Measurements from ENCODE around the gene ERBB4.
A peak's percentile ranks its signal among the peaks of the same experiment; 100 is the strongest.
"Not testable (repeated sequence)": the region's sequence is repeated elsewhere in the genome, so short reads cannot be mapped to it uniquely, and the experiment has no call there.

The ERBB4 gene

DNA sequence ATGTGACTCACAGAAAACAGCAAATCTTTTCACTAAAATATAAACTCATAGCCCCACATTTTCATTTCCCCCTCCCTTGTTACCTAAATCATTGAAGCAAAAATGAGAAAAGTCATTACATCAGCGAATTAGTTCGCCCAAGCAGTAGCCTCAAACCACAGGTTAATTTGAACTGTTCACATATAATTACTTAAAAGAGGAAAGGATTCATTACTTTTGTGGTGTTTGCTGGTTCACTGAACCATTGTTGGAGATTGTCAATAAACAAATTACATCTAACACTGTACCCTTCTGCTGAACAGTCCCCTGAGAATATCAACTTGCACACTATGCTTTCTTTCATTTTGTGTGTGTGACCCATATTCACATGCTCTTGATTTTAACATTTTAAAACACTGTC, 238.7 kb downstream of the ERBB4 start:
- DNase-seq (ENCODE audit: low spot score), result no peak

DNA sequence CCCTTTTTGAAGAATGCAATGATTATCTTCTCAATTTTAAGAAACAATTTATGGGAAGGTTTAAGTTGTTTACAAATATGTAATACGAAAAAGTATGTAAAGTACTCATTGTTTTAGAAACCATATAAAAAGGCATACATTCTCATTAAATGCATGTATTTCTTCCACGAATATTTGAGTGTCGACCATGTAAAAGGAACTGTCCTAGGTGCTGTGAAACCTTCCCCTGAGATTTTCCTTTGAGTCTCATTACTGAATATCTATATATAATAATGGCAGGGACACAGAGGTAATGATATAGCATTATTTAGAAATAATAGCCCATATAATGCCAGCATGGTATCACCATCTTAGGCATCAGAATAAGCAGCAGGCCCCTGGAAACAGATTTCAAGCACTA, 239.3 kb downstream of the ERBB4 start:
- DNase-seq (ENCODE audit: low spot score), result no peak

DNA sequence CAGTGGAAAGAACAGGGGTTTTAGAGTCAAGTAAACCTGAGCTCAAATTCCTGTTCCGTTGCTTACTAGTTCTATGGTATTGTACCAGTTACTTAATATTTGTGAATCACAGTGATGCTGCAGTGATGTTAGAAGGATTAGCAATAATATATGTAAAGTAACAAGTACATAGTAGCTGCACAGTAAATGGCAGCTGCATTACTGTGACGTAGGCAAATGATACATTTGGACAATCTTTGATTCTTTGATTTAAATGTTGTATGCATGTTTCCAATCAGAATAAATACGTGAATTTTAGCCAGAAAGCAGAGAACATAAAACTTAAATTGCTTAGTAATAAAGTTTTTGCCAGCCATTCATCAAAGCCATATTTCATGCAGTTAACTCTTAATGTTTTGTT, 243.0 kb downstream of the ERBB4 start:
- DNase-seq (ENCODE audit: low spot score), result no peak

DNA sequence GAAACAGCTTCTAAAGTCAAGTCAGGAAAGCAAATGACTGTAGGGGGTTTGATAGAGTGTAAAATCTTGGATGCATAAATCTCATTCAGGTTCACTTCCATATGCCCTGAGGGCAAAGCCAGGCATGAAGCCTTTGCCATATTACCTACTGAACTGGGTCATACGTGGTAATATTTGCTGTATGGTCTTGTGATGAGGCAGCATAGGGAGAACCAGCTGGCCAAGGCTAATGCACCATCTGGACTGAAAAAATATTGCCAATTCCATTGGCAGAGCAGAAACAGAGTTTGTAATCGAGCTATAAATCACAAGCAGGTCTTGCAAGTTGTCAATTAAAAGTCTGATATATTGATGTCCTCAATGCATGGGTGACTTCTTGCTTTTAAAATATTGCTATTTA, 243.8 kb downstream of the ERBB4 start:
- DNase-seq (ENCODE audit: low spot score), result no peak

DNA sequence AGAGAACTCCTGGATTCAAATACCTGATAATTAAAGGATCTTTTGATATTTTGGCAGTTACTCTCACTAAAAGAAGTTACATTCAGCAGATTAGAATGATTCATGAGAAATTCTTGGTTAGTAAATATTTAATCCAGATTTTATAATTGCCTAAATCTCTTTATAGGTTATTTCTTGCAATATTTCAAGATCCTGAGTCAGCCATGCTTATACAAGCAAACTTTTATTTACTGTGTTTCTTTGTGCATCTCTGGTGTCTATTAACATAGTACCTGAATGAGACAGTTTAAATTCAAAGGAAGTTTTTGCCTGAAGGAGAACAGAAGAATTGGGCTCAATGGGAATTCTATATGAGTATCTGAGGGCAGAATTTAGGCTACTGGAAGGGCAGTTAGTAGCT, 249.3 kb downstream of the ERBB4 start:
- no peak for DNase-seq (ENCODE audit: low spot score)

DNA sequence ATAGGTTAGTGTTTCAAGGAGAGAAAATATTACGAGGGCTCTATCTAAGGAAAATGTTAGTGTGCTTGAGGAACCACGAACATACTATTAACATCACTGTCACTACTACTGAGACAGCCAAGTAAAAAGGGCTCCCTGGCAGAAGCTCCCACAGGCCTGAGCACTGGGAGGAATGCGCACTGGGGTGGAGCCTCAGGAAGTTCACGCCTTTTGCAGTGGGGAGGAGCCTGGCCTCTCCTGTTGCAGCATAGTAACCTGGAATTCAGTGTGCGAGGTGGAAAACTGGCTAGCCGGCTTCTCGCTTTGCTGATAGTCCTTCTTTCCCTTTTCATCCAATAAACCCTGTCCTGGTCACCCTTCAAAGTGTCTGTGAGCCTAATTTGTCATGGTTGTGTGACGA, 250.3 kb downstream of the ERBB4 start:
- no peak for DNase-seq (ENCODE audit: low spot score)

DNA sequence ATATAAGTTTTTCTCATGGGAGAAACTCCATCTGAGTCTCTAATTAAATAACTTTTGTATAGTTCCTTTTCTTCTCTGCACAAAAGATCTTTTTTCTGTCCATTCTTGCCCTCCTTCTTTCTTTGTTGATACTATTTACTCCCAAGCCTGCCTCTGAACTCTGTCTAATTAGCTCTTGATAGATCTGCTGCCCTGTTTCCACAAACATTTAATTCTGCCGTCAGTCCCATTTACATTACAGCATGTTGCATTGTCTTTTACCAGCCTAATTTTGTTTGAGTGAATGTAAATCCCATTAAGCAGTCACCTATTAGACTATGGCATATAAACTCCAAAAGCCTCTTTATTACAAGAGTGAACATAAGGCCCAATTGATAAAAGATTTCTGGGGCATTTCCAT, 254.4 kb downstream of the ERBB4 start:
- no peak for DNase-seq (ENCODE audit: low spot score)

DNA sequence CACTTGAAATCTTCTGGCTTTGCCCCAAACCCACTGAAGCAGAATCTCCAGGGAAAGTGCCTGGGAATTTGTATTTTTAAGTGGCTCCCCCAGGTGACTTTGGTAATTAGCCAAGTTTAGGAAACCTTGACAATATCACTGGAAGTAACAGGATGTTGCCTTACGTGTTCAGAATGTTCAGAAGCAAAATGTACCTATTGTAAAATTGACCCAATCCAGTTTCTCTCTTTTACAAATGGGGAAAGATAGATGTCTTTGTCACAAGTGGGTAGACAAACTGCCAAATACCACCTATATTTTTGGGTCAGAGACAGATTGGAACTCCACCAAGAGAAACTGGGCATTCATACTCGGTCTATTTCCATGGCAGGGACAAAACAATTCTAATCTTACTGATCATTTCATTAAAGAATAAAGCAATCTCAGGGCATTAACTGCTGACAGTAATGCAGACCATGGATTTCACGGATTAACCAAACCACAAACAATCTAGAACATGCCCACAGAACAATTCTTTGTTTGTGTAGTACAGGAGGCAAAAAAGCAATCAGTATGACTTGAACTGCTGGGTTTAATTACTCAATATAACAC, 255.8 kb downstream of the ERBB4 start:
- no peak for DNase-seq (ENCODE audit: low spot score)

DNA sequence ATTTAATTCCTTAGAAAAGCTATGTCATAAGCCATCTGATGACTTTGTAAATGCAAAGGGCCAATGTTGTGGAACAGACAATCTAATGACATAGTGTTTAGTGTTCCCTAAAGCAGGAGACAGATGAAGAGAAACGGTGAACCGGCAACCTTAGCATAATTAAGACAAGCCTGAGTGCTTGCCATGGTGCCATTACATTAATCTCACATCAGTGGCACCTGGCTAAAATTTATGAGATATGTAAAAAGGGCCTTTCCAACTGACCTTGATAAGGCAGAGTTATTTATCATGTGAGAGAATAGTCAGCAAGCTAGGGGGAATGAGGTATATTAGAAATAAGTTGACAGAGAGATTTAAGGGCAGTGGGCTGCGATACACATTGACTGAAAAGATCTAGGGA, 261.8 kb downstream of the ERBB4 start:
- no peak for DNase-seq (ENCODE audit: low spot score)

DNA sequence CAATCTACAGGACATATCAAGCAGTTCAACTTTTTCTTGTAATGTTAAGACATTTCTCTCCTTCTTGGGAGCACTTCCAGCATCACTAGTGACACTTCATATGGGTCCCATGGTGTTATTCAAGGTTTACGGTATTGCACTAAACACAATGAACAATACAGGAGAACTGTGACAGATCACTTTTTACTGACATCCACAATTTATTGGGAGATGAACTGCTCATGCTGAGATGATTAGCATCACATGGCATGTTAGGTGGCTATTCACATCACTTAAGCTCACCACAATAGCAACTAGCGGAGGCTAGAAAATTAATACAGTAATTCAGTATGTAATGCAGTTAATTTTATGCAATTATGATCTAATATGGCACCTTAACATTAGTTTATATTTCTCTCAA, 264.4 kb downstream of the ERBB4 start:
- DNase-seq (ENCODE audit: low spot score), result no peak

DNA sequence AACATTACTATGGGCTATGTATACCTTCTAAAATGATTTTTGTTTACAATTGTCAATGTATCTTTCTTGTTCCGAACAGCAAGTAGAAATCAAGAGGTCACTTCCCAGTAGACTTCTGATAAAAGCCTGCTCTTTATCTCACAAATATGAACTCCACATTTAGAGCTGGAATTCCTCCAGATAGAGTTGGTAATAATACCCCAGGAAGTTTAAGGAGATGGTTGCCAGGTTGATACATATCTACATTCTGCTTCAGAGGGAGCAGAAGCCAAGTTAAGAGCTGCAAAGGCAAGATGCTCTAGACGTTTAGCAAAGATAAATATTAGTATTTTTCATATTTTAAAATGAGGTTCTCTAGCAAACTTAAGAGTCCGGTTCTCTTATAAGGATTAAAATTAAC, 267.0 kb downstream of the ERBB4 start:
- DNase-seq (ENCODE audit: low spot score), result no peak

DNA sequence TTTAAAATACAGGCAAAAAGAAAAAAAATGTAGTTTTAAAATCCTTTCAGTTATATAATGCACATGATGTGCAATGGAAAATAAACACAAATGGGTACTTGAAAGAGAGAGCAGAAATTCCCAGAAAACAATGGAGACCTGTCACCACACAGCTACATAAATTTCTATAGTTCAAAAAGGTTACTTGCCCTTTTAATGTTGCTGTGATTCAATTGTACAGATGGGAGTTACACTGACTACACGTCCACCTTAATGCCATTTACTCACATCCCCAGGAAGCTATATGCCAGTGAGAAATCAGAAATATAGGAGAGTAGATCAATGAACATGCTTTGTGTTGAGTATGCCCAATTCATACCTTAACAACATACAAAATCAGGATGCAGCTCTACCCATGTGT, 269.6 kb downstream of the ERBB4 start:
- DNase-seq (ENCODE audit: low spot score), result no peak

DNA sequence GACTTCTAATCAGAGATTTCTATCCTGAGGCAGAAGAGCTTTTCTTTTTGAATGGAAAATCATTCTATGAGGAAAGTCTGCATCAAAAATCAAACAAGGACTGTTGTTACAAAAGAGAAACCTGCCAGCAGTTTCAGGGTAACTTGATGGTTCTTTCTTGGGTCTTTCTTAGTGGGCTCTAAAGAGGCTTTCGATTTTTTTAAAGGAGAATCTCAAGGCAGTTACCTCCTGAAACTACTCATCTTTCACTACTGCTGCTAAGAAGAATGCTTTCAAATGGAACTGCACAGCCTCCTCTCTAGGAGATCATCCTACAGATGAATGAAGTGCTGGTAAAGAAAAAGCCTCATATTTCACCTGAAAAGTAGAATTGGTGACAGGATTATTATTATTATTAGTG, 272.3 kb downstream of the ERBB4 start:
- no peak for DNase-seq (ENCODE audit: low spot score)

DNA sequence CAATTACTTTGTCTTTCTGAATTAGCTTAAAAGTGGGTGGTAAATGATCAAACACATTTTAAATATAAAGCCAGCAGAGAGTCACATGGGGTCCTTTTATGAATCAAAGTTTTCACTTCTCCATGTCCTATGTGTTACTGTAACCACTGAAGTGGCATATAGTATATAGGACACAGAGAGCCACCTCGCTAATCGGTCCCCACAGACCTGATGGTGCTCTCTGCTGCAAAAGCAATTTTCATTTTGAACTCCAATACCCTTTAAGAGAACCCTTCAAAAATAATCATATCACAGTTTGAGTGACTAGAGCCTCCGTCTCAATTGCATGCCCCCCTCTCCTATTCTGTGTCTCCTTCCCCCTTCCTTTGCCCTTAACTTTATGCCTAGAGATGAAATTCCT, 272.8 kb downstream of the ERBB4 start:
- no peak for DNase-seq (ENCODE audit: low spot score)

DNA sequence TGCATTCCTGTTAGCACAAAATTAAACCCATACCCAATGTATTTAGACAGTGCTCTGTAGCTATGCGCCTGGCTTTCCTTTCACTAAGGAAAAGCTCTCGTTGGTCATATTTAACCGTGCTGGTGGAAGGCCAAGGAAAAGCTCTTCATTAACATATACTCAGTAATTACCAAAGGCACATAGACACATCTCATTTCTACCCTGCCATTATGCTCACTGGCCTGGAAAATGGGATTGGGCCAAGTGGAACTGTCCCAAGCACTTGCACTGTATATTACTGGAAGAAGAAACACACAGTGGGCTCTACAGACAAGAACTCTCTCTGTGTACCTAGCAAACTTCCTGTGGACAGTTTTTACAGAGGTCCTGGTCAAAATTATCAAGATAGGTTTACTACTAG, 274.4 kb downstream of the ERBB4 start:
- no peak for DNase-seq (ENCODE audit: low spot score)

DNA sequence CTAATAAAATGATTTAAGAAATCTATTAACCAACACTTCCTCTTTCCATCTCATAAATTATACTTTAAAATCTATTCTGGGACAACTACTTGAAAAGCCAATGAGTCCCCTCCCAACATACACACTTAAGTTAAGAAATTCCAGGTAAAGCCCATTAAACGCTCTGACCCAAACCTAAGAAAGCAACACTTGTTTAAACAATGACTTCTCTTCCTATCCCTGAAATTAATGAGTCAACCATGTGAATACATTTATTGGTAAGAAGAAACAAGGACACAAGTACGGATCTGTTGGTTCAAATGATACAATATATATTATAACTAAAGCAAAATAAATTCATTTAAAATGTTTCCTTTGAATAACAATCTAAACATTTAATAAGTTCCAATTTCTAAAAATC, 279.4 kb downstream of the ERBB4 start:
- no peak for DNase-seq (ENCODE audit: low spot score)

DNA sequence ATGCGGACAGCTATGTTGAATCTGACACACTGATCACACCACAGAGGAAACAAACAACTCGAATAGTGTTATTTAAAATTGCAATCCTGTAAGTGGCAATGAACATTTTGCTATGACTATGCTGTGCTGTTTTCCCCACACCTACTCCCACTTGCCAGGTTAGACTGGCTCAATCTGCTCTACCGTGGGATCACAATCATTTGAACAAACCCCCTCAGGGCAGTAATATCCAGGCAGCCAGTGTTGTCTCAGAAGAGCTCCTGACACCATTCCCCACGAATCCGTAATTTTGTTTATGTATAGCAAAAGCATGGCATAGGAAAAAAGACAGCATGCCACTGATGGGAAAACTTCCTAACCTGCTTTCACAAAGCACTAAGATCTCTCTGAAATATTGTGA, 284.3 kb downstream of the ERBB4 start:
- no peak for DNase-seq (ENCODE audit: low spot score)

DNA sequence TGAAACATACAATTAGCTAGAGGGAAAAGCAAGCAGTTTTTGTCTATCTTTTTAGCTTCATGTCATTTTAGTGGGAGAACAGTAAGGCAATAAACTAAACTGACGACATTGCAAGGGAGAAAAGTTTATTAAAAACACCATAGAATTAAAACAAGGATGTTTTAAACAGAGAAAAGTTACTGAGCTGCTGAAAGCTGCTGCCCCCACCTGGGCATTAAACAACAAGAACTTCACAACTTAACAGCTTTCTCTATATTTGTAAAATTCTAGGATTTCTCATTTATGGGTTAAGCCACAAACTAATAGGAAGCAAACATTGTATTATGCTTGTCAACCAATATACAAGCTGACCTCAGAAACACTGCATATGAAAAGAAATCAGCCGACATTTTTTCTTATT, 289.2 kb downstream of the ERBB4 start:
- DNase-seq (ENCODE audit: low spot score), result peak; percentile 14

DNA sequence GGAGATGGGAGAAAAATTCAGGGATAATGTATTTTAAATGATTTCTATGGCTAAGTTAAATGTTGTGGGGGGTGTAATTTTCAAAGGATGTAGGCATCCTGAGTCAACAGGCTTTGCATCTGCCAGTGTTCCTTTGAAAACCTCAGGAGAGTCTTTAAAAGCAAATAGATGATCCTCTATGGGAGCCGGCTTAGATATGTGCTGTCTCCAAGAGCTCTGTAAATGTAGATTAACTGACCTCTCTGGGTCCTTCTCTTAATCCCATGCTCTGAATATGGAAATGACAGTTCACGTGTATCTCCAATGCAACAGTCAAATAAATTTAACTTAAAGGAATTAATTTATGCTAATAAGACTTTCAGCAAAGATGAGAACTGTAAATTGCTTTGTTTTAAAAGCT, 292.7 kb downstream of the ERBB4 start:
- DNase-seq (ENCODE audit: low spot score), result no peak

DNA sequence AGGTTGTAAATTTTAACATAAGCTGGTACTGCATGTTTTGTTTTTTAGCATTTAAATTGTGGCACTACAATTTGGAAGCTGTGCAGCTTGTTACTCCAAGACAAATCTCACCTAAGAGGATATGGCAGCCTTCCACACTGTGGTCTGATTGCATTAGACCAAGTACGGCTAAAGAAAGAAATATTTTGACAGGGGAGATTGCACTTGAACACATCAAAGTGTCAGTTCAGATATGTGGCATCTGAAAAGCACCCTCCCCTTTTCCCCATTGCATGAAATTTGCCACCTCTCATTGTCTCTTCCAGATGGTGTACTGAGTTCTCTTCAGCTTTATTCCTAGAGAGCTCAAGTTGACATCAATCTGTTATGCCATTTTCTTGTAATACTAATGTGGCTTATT, 295.9 kb downstream of the ERBB4 start:
- no peak for DNase-seq (ENCODE audit: low spot score)

DNA sequence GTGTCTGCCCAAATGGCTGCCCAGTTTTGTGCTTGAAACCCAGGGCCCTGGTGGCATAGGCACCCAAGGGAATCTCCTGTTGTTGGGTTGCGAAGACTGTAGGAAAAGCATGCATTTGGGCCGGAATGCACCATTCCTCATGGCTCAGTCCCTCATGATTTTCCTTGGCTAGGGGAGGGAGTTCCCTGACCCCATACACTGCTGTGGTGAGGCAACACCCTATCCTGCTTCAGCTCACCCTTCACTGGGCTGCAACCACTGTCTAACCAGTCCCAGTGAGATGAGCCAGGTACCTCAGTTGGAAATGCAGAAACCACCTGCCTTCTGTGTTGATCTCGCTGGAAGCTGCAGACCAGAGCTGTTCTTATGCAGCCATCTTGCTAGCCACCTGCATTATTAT, 300.4 kb downstream of the ERBB4 start:
- DNase-seq (ENCODE audit: low spot score), result not testable (repeated sequence)

DNA sequence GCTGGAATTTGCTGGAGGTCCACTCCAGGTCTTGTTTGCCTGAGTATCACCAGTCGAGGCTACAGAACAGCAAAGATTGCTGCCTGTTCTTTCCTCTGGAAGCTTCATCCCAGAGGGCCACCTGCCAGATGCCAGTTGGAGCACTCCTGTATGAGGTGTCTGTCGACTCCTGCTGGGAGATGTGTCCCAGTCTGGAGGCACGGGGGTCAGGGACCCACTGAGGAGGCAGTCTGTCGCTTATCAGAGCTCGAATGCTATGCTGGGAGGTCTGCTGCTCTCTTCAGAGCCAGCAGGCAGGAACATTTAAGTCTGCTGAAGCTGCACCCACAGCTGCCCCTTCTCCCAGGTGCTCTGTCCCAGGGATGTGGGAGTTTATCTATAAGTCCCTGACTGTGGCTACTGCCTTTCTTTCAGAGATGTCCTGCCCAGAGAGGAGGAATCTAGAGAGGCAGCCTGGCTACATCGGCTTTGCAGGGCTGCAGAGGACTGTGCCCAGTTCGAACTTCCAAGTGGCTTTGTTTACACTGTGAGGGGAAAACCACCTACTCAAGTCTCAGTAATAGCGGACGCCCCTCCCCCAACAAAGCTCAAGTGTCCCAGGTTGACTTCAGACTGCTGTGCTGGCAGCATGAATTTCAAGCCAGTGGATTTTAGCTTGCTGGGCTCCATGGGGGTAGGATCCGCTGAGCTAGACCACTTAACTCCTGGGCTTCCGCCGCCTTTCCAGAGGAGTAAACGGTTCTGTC, 301.1 kb downstream of the ERBB4 start:
- no peak for DNase-seq (ENCODE audit: low spot score)

DNA sequence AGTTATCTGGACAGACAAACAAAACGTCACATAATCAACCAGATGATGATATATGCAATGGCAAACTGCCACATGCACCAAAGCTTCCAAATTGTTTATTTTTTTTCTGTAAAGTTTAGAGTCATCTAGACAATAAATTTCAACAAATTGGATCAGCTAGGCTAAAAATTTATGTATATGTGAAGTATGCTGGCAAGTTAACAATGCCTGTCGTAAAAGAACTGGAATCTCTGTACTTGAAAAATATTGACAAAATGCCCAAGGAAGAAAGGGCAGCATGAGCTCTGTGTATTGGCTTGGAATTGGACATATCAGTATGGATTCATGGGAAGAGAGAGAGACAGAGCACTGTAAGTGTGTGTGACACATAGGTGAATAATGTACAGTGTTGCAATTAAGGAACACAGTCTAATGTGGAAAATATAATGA, 309.8 kb downstream of the ERBB4 start:
- DNase-seq (ENCODE audit: low spot score), result no peak

DNA sequence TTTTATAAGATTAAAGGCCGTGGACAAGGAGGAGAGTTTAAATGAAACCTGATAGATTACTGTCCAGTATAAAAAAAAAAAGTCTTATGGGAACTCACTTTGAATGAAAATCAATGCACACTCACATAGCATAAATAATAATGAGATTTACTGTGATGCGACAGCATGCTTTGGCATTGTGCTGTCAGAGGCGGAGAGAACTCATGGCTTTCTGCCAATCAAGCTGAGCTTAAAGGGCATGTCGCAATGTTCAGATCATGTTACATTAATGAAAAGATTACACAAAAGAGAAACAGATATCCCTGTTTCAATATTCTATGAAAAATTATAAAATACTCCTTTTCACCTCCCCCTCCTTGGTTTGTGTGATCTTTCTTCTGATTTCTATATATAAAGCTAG, 310.8 kb downstream of the ERBB4 start:
- DNase-seq (ENCODE audit: low spot score), result peak; percentile 30

Measured in GM03348 (cell line).